Nephron (organoid): ENCODE results near the gene B4GALT1.

ENCODE experiments used
- H3K27ac Mint-ChIP-seq, 3 experiments: 2 replicates each; pipeline ENCODE4 v1.8.0; 2020; ENCODE audit warnings: mixed read lengths in 3 of 3, mild to moderate bottlenecking in 2 of 3, moderate library complexity in 1 of 3
- H3K27me3 Mint-ChIP-seq: 2 replicates; pipeline ENCODE4 v1.8.0; 2021; ENCODE audit warnings: low read depth, mild to moderate bottlenecking, moderate library complexity, mixed read lengths
- H3K36me3 Mint-ChIP-seq: 2 replicates; pipeline ENCODE4 v1.8.0; 2020; ENCODE audit warnings: low read depth, mixed read lengths
- H3K4me1 Mint-ChIP-seq: 2 replicates; pipeline ENCODE4 v1.8.0; 2020; ENCODE audit warnings: mixed read lengths
- H3K4me3 Mint-ChIP-seq, 3 experiments: 2 replicates each; pipeline ENCODE4 v1.8.0; 2020; ENCODE audit warnings: mild to moderate bottlenecking in 3 of 3, mixed read lengths in 3 of 3, moderate library complexity in 2 of 3
- H3K9me3 Mint-ChIP-seq: 2 replicates; pipeline ENCODE4 v1.8.0; 2020; ENCODE audit warnings: mixed read lengths
- CTCF ChIP-seq, 3 experiments: fragments of 200-600 bp; sonication (generic); IDR thresholded peaks; one replicate each; pipeline ENCODE4 v1.5.0; 2021; ENCODE audit warnings: antibody characterized with exemption in 3 of 3; ENCODE audit not compliant: unreplicated experiment in 3 of 3

Gene B4GALT1

GRCh38 chr9:33158843-33159776, 8.0 kb downstream of the B4GALT1 start:
- Mint-ChIP-seq H3K27me3 (no peaks in the 10 kb centered on the region), H3K4me1 (peaks cover 84% of the 10 kb centered on the region), H3K4me3 (peak overlapping the region; percentile 22 to 71 (median 55)), H3K9me3 (no peaks in the 10 kb centered on the region), H3K36me3 (no peaks in the 10 kb centered on the region), H3K27ac (peak overlapping the region; percentile 93 to 99 (median 99))
- TF ChIP-seq CTCF (IDR thresholded peaks at IDR 0.05; ENCODE audit: unreplicated experiment in 3 of 3), result no peak

- no peaks in the 10 kb centered on the region for H3K36me3 Mint-ChIP-seq
- TF ChIP-seq CTCF (IDR thresholded peaks at IDR 0.05; ENCODE audit: unreplicated experiment in 3 of 3), result no peak
- H3K4me3 Mint-ChIP-seq, result peak overlapping the region in 2 of 3 experiments; percentile 10 to 22
- peaks cover 77% of the 10 kb centered on the region for H3K4me1 Mint-ChIP-seq
- no peaks in the 10 kb centered on the region for H3K27me3 Mint-ChIP-seq
- peak overlapping the region; percentile 93 to 99 (median 99) for H3K27ac Mint-ChIP-seq
- H3K9me3 Mint-ChIP-seq, result no peaks in the 10 kb centered on the region
Measured at GRCh38 chr9:33157960-33158842, 8.9 kb downstream of the B4GALT1 start.

- Mint-ChIP-seq H3K36me3 (no peaks in the 10 kb centered on the region), H3K9me3 (no peaks in the 10 kb centered on the region), H3K27me3 (no peaks in the 10 kb centered on the region), H3K4me3 (no peak overlapping the region), H3K27ac (peak overlapping the region in 2 of 3 experiments; percentile 41 to 60), H3K4me1 (peaks cover 70% of the 10 kb centered on the region)
- TF ChIP-seq CTCF (IDR thresholded peaks at IDR 0.05; ENCODE audit: unreplicated experiment in 3 of 3), result no peak
Measured at GRCh38 chr9:33155393-33155792, 11.7 kb downstream of the B4GALT1 start.

GRCh38 chr9:33154371-33154770, 12.8 kb downstream of the B4GALT1 start:
- Mint-ChIP-seq H3K27me3 (no peaks in the 10 kb centered on the region), H3K36me3 (no peaks in the 10 kb centered on the region), H3K4me3 (no peak overlapping the region), H3K4me1 (peaks cover 63% of the 10 kb centered on the region), H3K9me3 (no peaks in the 10 kb centered on the region), H3K27ac (no peak overlapping the region)
- TF ChIP-seq CTCF (IDR thresholded peaks at IDR 0.05; ENCODE audit: unreplicated experiment in 3 of 3), result no peak

- no peaks in the 10 kb centered on the region for H3K9me3 Mint-ChIP-seq
- no peaks in the 10 kb centered on the region for H3K36me3 Mint-ChIP-seq
- H3K4me3 Mint-ChIP-seq, result no peak overlapping the region
- H3K27me3 Mint-ChIP-seq, result no peaks in the 10 kb centered on the region
- peak overlapping the region; percentile 7 to 19 (median 9) for H3K27ac Mint-ChIP-seq
- TF ChIP-seq CTCF (IDR thresholded peaks at IDR 0.05; ENCODE audit: unreplicated experiment in 3 of 3), result no peak
- H3K4me1 Mint-ChIP-seq, result peaks cover 60% of the 10 kb centered on the region
Measured at GRCh38 chr9:33153666-33154065, 13.5 kb downstream of the B4GALT1 start.
